Measurements from ENCODE around the gene ANKS1B. TPM values are rescaled to one million over a fixed set of nuclear protein-coding genes. Genes with fewer than 3 reads are reported as not detected.

ANKS1B gene
- total RNA-seq, 1 experiment from 2014 or later = 5.8 TPM

DNA sequence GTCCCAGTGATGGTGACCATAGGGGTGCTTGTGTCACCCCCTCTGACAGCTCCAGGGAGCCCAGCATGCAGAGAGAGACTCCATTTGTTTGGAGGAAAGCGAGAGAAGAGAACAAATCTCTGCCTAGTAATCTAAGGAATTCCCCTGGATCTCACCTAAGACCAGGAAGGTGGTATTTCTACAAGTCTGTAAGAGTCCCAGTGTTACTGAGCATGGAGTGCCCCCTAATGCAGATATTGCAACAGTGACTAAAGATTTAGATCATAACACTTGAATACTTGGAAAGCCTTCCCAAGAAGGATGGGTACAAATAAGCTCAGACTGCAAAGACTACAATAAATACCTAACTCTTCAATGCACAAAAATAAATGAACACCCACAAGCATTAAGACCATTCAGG is 697.6 kb downstream of the ANKS1B start:
- peaks cover 30% of the 10 kb centered on the region for H3K9me3 Mint-ChIP-seq
- H3K4me3 Mint-ChIP-seq = no peak overlapping the region
- H3K27me3 Mint-ChIP-seq (ENCODE audit: low read depth) = no peaks in the 10 kb centered on the region
- H3K36me3 Mint-ChIP-seq = peaks cover 22% of the 10 kb centered on the region
- no peak overlapping the region for H3K27ac Mint-ChIP-seq
- POLR2A ChIA-PET = no interaction called here
- ATAC-seq (peak; percentile 76), DNase-seq (ENCODE audit: low spot score) (no peak)
- peaks cover 4% of the 10 kb centered on the region; the same call in 1 of the 2 replicates for H3K4me1 Mint-ChIP-seq
- TF ChIP-seq, protein P1, sequence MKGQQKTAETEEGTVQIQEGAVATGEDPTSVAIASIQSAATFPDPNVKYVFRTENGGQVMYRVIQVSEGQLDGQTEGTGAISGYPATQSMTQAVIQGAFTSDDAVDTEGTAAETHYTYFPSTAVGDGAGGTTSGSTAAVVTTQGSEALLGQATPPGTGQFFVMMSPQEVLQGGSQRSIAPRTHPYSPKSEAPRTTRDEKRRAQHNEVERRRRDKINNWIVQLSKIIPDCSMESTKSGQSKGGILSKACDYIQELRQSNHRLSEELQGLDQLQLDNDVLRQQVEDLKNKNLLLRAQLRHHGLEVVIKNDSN (CRISPR knock-in tag; IDR thresholded peaks at IDR 0.05) = no peak
- TF ChIP-seq NR1H2 (CRISPR knock-in tag; IDR thresholded peaks at IDR 0.05) (no peak), NFE2L1 (CRISPR knock-in tag; IDR thresholded peaks at IDR 0.05) (no peak), NR2C2 (CRISPR knock-in tag; IDR thresholded peaks at IDR 0.05) (no peak), ZNF263 (CRISPR knock-in tag; IDR thresholded peaks at IDR 0.05; ENCODE audit: low read depth) (no peak), ZNF138 (CRISPR knock-in tag; conservative IDR thresholded peaks at IDR 0.05) (no peak), ZNF121 (CRISPR knock-in tag; IDR thresholded peaks at IDR 0.05) (no peak), CDX4 (CRISPR knock-in tag; IDR thresholded peaks at IDR 0.05; ENCODE audit: borderline replicate concordance) (no peak), PRRX2 (CRISPR knock-in tag; IDR thresholded peaks at IDR 0.05) (no peak), ZMAT4 (CRISPR knock-in tag; IDR thresholded peaks at IDR 0.05) (no peak), E2F4 (CRISPR knock-in tag; IDR thresholded peaks at IDR 0.05; ENCODE audit: borderline replicate concordance, low read depth) (no peak)
- TF ChIP-seq, protein P2, sequence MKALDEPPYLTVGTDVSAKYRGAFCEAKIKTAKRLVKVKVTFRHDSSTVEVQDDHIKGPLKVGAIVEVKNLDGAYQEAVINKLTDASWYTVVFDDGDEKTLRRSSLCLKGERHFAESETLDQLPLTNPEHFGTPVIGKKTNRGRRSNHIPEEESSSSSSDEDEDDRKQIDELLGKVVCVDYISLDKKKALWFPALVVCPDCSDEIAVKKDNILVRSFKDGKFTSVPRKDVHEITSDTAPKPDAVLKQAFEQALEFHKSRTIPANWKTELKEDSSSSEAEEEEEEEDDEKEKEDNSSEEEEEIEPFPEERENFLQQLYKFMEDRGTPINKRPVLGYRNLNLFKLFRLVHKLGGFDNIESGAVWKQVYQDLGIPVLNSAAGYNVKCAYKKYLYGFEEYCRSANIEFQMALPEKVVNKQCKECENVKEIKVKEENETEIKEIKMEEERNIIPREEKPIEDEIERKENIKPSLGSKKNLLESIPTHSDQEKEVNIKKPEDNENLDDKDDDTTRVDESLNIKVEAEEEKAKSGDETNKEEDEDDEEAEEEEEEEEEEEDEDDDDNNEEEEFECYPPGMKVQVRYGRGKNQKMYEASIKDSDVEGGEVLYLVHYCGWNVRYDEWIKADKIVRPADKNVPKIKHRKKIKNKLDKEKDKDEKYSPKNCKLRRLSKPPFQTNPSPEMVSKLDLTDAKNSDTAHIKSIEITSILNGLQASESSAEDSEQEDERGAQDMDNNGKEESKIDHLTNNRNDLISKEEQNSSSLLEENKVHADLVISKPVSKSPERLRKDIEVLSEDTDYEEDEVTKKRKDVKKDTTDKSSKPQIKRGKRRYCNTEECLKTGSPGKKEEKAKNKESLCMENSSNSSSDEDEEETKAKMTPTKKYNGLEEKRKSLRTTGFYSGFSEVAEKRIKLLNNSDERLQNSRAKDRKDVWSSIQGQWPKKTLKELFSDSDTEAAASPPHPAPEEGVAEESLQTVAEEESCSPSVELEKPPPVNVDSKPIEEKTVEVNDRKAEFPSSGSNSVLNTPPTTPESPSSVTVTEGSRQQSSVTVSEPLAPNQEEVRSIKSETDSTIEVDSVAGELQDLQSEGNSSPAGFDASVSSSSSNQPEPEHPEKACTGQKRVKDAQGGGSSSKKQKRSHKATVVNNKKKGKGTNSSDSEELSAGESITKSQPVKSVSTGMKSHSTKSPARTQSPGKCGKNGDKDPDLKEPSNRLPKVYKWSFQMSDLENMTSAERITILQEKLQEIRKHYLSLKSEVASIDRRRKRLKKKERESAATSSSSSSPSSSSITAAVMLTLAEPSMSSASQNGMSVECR (CRISPR knock-in tag; IDR thresholded peaks at IDR 0.05; ENCODE audit: borderline replicate concordance) = no peak
- TF ChIP-seq, protein P3, sequence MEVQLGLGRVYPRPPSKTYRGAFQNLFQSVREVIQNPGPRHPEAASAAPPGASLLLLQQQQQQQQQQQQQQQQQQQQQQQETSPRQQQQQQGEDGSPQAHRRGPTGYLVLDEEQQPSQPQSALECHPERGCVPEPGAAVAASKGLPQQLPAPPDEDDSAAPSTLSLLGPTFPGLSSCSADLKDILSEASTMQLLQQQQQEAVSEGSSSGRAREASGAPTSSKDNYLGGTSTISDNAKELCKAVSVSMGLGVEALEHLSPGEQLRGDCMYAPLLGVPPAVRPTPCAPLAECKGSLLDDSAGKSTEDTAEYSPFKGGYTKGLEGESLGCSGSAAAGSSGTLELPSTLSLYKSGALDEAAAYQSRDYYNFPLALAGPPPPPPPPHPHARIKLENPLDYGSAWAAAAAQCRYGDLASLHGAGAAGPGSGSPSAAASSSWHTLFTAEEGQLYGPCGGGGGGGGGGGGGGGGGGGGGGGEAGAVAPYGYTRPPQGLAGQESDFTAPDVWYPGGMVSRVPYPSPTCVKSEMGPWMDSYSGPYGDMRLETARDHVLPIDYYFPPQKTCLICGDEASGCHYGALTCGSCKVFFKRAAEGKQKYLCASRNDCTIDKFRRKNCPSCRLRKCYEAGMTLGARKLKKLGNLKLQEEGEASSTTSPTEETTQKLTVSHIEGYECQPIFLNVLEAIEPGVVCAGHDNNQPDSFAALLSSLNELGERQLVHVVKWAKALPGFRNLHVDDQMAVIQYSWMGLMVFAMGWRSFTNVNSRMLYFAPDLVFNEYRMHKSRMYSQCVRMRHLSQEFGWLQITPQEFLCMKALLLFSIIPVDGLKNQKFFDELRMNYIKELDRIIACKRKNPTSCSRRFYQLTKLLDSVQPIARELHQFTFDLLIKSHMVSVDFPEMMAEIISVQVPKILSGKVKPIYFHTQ (CRISPR knock-in tag; IDR thresholded peaks at IDR 0.05) = no peak
- CTCF ChIA-PET = interaction anchor here (0.6 to 2.9 kb wide), 3 partner anchors 11 to 243 kb away, joined by 3 to 20 read pairs (median 4); no protein-coding TSS in a partner anchor

GRCh38 chr12:99284161-99284560 is 700.6 kb downstream of the ANKS1B start:
- Mint-ChIP-seq H3K27ac (no peak overlapping the region), H3K27me3 (ENCODE audit: low read depth) (no peaks in the 10 kb centered on the region), H3K4me1 (peaks cover 4% of the 10 kb centered on the region; the same call in 1 of the 2 replicates), H3K9me3 (peaks cover 5% of the 10 kb centered on the region; the same call in 1 of the 2 replicates), H3K36me3 (no peaks in the 10 kb centered on the region), H3K4me3 (no peak overlapping the region)
- CTCF ChIA-PET = interaction anchor here (1.5 kb wide), 1 partner anchor 241 kb away, joined by 5 read pairs; no protein-coding TSS in a partner anchor
- no peak for DNase-seq (ENCODE audit: low spot score)
- POLR2A ChIA-PET = no interaction called here
- ATAC-seq = no peak
- TF ChIP-seq FOXK1 (CRISPR knock-in tag; IDR thresholded peaks at IDR 0.05) = no peak
- TF ChIP-seq ETV6 (CRISPR knock-in tag; IDR thresholded peaks at IDR 0.05) = no peak
- no peak for TF ChIP-seq EMX1 (CRISPR knock-in tag; IDR thresholded peaks at IDR 0.05)
- TF ChIP-seq, protein P4, sequence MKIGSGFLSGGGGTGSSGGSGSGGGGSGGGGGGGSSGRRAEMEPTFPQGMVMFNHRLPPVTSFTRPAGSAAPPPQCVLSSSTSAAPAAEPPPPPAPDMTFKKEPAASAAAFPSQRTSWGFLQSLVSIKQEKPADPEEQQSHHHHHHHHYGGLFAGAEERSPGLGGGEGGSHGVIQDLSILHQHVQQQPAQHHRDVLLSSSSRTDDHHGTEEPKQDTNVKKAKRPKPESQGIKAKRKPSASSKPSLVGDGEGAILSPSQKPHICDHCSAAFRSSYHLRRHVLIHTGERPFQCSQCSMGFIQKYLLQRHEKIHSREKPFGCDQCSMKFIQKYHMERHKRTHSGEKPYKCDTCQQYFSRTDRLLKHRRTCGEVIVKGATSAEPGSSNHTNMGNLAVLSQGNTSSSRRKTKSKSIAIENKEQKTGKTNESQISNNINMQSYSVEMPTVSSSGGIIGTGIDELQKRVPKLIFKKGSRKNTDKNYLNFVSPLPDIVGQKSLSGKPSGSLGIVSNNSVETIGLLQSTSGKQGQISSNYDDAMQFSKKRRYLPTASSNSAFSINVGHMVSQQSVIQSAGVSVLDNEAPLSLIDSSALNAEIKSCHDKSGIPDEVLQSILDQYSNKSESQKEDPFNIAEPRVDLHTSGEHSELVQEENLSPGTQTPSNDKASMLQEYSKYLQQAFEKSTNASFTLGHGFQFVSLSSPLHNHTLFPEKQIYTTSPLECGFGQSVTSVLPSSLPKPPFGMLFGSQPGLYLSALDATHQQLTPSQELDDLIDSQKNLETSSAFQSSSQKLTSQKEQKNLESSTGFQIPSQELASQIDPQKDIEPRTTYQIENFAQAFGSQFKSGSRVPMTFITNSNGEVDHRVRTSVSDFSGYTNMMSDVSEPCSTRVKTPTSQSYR (CRISPR knock-in tag; IDR thresholded peaks at IDR 0.05) = no peak
- TF ChIP-seq, protein P5, sequence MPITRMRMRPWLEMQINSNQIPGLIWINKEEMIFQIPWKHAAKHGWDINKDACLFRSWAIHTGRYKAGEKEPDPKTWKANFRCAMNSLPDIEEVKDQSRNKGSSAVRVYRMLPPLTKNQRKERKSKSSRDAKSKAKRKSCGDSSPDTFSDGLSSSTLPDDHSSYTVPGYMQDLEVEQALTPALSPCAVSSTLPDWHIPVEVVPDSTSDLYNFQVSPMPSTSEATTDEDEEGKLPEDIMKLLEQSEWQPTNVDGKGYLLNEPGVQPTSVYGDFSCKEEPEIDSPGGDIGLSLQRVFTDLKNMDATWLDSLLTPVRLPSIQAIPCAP (CRISPR knock-in tag; IDR thresholded peaks at IDR 0.05) = no peak
- TF ChIP-seq OVOL2 (CRISPR knock-in tag; IDR thresholded peaks at IDR 0.05; ENCODE audit: borderline replicate concordance) = no peak
- TF ChIP-seq ZMAT4 (CRISPR knock-in tag; IDR thresholded peaks at IDR 0.05) = no peak
- no peak for TF ChIP-seq FOXP1 (CRISPR knock-in tag; IDR thresholded peaks at IDR 0.05; ENCODE audit: borderline replicate concordance)
